Neural cell (in vitro differentiated cells): ENCODE results near the gene ZNF442. TPM values are rescaled to one million over a fixed set of nuclear protein-coding genes. Genes with fewer than 3 reads are reported as not detected.

Experiments
- H2AFZ ChIP-seq: fragments of 200-600, 300-800 bp; sonication (generic), shearing (Covaris generic); 2 replicates; pipeline ENCODE4 v1.6.0; 2014; ENCODE audit warnings: low read depth, mild to moderate bottlenecking, antibody characterized with exemption, low read length, moderate library complexity
- H3F3A ChIP-seq: fragments of 200-600 bp; shearing (Covaris generic); 2 replicates; pipeline ENCODE4 v1.6.1; 2016; ENCODE audit warnings: mild to moderate bottlenecking, moderate library complexity, mixed read lengths, antibody characterized with exemption, low read length; ENCODE audit not compliant: insufficient read depth, poor library complexity, severe bottlenecking
- H3K27ac ChIP-seq: fragments of 200-600, 300-800 bp; sonication (generic), shearing (Covaris generic); 2 replicates; pipeline ENCODE4 v1.5.1; 2014; ENCODE audit warnings: mild to moderate bottlenecking, low read length, moderate library complexity
- H3K27me3 ChIP-seq: fragments of 300-800, 200-600 bp; sonication (generic), shearing (Covaris generic); 2 replicates; pipeline ENCODE4 v1.6.0; 2014; ENCODE audit warnings: mild to moderate bottlenecking, low read depth, low read length, moderate library complexity; ENCODE audit not compliant: insufficient read depth
- H3K36me3 ChIP-seq: fragments of 300-800, 200-600 bp; sonication (generic), shearing (Covaris generic); 2 replicates; pipeline ENCODE4 v1.5.1; 2014; ENCODE audit warnings: mild to moderate bottlenecking, antibody characterized with exemption, low read length, moderate library complexity; ENCODE audit not compliant: insufficient read depth
- H3K4me2 ChIP-seq: fragments of 300-800, 200-600 bp; sonication (generic), shearing (Covaris generic); 2 replicates; pipeline ENCODE4 v1.6.0; 2014; ENCODE audit warnings: mild to moderate bottlenecking, low read length
- H3K4me3 ChIP-seq: fragments of 300-800, 200-600 bp; sonication (generic), shearing (Covaris generic); 2 replicates; pipeline ENCODE4 v1.5.1; 2014; ENCODE audit warnings: mild to moderate bottlenecking, low read length, moderate library complexity
- H3K79me2 ChIP-seq: fragments of 200-600 bp; shearing (Covaris generic); replicated peaks from 2 replicates; pipeline ENCODE4 v1.6.0; 2014; ENCODE audit warnings: mild to moderate bottlenecking, low read length, moderate library complexity; ENCODE audit not compliant: insufficient read depth
- H3K9ac ChIP-seq: fragments of 300-800, 200-600 bp; sonication (generic), shearing (Covaris generic); 2 replicates; pipeline ENCODE4 v1.6.1; 2016; ENCODE audit warnings: mild to moderate bottlenecking, low read length, mixed read lengths
- H3K9me2 ChIP-seq: fragments of 200-600 bp; shearing (Covaris generic); 2 replicates; pipeline ENCODE4 v1.6.1; 2016; ENCODE audit warnings: mild to moderate bottlenecking, low read length, mixed read lengths; ENCODE audit not compliant: insufficient read depth
- H3K9me3 ChIP-seq: fragments of 200-600, 300-800 bp; sonication (generic), shearing (Covaris generic); 2 replicates; pipeline ENCODE4 v1.6.1; 2016; ENCODE audit warnings: mild to moderate bottlenecking, mixed run types, low read length, moderate library complexity, mixed read lengths
- H4K20me1 ChIP-seq: fragments of 200-600 bp; shearing (Covaris generic); 2 replicates; pipeline ENCODE4 v1.6.1; 2016; ENCODE audit warnings: mild to moderate bottlenecking, mixed run types; ENCODE audit not compliant: insufficient read depth
- EP300 ChIP-seq: fragments of 450-650 bp; conservative IDR thresholded peaks from 2 replicates; pipeline ENCODE4 v1.6.1; 2014; ENCODE audit warnings: antibody characterized with exemption, mild to moderate bottlenecking, moderate library complexity; ENCODE audit not compliant: poor library complexity, severe bottlenecking
- EZH2 ChIP-seq: fragments of 200-600, 300-800 bp; shearing (Covaris generic), sonication (generic); IDR thresholded peaks from 2 replicates; pipeline ENCODE4 v1.6.1; 2014; ENCODE audit warnings: antibody characterized with exemption, low read length, borderline replicate concordance, mild to moderate bottlenecking; ENCODE audit not compliant: insufficient read depth, poor library complexity, severe bottlenecking
- MXI1 ChIP-seq: fragments of 450-650 bp; conservative IDR thresholded peaks from 2 replicates; pipeline ENCODE4 v1.6.1; 2014; ENCODE audit warnings: antibody characterized with exemption, mild to moderate bottlenecking; ENCODE audit not compliant: poor library complexity, severe bottlenecking
- POLR2AphosphoS5 ChIP-seq: IDR thresholded peaks from 2 replicates; pipeline ENCODE4 v1.6.1; 2012
- RAD21 ChIP-seq: fragments of 450-650 bp; conservative IDR thresholded peaks from 2 replicates; pipeline ENCODE4 v1.6.1; 2014; ENCODE audit warnings: antibody characterized with exemption, mild to moderate bottlenecking, moderate library complexity
- REST ChIP-seq: IDR thresholded peaks from 2 replicates; pipeline ENCODE4 v1.6.1; 2012; ENCODE audit warnings: borderline replicate concordance
- SMC3 ChIP-seq: fragments of 450-650 bp; conservative IDR thresholded peaks from 2 replicates; pipeline ENCODE4 v1.6.1; 2014; ENCODE audit warnings: antibody characterized with exemption, mild to moderate bottlenecking, moderate library complexity; ENCODE audit not compliant: poor library complexity
- TAF1 ChIP-seq: IDR thresholded peaks from 2 replicates; pipeline ENCODE4 v1.6.1; 2012; ENCODE audit warnings: low read depth
- polyA plus RNA-seq: library from polyadenylated mRNA; depleted of rRNA; stranded (reverse); fragments of >200 nt; gene quantifications from 2 replicates; pipeline ENCODE4 v1.2.3, GENCODE V29; 2014
- TF ChIP-seq, protein P1 (sequence below): fragments of 450-650 bp; IDR thresholded peaks from 2 replicates; pipeline ENCODE4 v1.5.1; 2014; ENCODE audit warnings: antibody characterized with exemption, mild to moderate bottlenecking, moderate library complexity; ENCODE audit not compliant: poor library complexity, severe bottlenecking

Gene ZNF442
- polyA plus RNA-seq, 1 donor from 2014 or later: 8.8 TPM

DNA sequence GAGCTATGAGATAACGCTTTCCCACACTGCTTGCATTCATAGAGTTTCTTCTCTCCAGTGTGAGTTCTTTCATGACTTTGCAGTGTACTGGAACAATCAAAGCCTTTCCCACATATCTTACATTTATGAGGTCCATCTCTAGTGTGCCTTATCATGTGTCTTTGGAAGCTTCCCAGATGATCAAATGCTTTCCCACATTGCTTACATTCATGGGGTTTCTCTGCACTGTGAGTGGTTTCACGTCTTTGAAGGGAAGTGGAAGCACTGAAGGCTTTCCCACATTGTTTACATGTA is 14.9 kb upstream of the ZNF442 start:
- no peaks in the 10 kb centered on the region for H3K36me3 ChIP-seq
- H3K27me3 ChIP-seq: no peaks in the 10 kb centered on the region
- H2AFZ ChIP-seq: no peak overlapping the region
- H3K4me3 ChIP-seq: no peak overlapping the region
- no peak overlapping the region for H3K4me2 ChIP-seq
- TF ChIP-seq REST (no peak), RAD21 (no peak), MXI1 (no peak), EP300 (no peak), POLR2AphosphoS5 (no peak), TAF1 (no peak), SMC3 (no peak), EZH2 (no peak)
- TF ChIP-seq, protein P1, sequence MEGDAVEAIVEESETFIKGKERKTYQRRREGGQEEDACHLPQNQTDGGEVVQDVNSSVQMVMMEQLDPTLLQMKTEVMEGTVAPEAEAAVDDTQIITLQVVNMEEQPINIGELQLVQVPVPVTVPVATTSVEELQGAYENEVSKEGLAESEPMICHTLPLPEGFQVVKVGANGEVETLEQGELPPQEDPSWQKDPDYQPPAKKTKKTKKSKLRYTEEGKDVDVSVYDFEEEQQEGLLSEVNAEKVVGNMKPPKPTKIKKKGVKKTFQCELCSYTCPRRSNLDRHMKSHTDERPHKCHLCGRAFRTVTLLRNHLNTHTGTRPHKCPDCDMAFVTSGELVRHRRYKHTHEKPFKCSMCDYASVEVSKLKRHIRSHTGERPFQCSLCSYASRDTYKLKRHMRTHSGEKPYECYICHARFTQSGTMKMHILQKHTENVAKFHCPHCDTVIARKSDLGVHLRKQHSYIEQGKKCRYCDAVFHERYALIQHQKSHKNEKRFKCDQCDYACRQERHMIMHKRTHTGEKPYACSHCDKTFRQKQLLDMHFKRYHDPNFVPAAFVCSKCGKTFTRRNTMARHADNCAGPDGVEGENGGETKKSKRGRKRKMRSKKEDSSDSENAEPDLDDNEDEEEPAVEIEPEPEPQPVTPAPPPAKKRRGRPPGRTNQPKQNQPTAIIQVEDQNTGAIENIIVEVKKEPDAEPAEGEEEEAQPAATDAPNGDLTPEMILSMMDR: no peak
- H3K9me3 ChIP-seq: peaks cover 3% of the 10 kb centered on the region
- H3K27ac ChIP-seq: no peak overlapping the region
- no peaks in the 10 kb centered on the region for H3K79me2 ChIP-seq
- H3K9me2 ChIP-seq: no peaks in the 10 kb centered on the region
- H3K9ac ChIP-seq: no peak overlapping the region
- no peaks in the 10 kb centered on the region for H4K20me1 ChIP-seq
- no peaks in the 10 kb centered on the region for H3F3A ChIP-seq

DNA sequence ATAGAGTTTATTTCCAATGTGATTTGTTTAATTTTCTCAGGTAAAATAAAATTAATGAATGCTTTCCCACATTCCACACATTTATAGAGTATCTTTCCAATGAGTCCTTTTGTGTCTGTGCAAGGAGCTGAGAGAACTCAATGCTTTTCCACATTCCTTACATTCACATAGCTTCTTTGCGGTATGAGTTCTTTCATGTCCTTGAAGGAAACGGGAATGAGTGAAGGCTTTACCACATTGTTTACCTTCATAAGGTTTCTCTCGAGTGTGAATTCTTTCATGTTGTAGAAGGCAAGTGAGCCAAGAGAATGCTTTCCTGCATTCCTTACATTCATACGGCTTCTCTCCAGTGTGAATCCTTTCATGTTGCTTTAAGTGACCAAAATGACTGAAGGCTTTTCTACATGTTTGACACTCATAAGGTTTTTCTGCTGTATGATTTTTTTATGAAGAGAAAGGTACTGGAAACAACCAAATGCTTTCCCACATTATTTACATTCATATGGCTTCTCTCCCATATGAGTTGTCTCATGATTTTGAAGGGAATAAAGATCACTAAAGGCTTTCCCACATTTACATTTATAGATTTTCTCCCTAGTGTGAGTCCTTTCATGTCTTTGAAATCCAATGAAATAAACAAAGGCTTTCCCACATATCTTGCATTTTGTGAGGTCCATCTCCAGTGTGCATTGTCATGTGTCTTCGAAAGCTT is 14.4 kb upstream of the ZNF442 start:
- no peak for TF ChIP-seq EZH2
- TF ChIP-seq SMC3: no peak
- no peak for TF ChIP-seq TAF1
- TF ChIP-seq MXI1: no peak
- no peak for TF ChIP-seq POLR2AphosphoS5
- TF ChIP-seq, protein P1: no peak
- TF ChIP-seq EP300: no peak
- no peak for TF ChIP-seq REST
- TF ChIP-seq RAD21: no peak
- Histone ChIP-seq H3K4me2 (no peak overlapping the region), H3K36me3 (no peaks in the 10 kb centered on the region), H3K79me2 (no peaks in the 10 kb centered on the region), H3K4me3 (no peak overlapping the region), H2AFZ (no peak overlapping the region), H3K9ac (no peak overlapping the region), H3K9me3 (peaks cover 3% of the 10 kb centered on the region), H3K27ac (no peak overlapping the region), H3K9me2 (no peaks in the 10 kb centered on the region), H3K27me3 (no peaks in the 10 kb centered on the region), H4K20me1 (no peaks in the 10 kb centered on the region), H3F3A (no peaks in the 10 kb centered on the region)
